ENCODE results near the gene PLCD1.

The PLCD1 gene

GRCh38 chr3:38003817-38004414, 25.5 kb downstream of the PLCD1 start:
- Mint-ChIP-seq H3K36me3 (peaks cover 25 to 56% of the 10 kb centered on the region in 2 donors), H3K27me3 (no peaks in the 10 kb centered on the region), H3K4me1 (peaks cover 25% of the 10 kb centered on the region in 2 donors), H3K9me3 (no peaks in the 10 kb centered on the region), H3K27ac (no peak overlapping the region), H3K4me3 (no peak overlapping the region)
- ATAC-seq (replicated peaks) (no peak), DNase-seq (no peak)

- Mint-ChIP-seq H3K4me3 (no peak overlapping the region), H3K27ac (no peak overlapping the region), H3K27me3 (no peaks in the 10 kb centered on the region), H3K36me3 (peaks cover 25 to 56% of the 10 kb centered on the region in 2 donors), H3K9me3 (no peaks in the 10 kb centered on the region), H3K4me1 (peaks cover 29 to 30% of the 10 kb centered on the region in 2 donors)
- ATAC-seq (replicated peaks) (peak; percentile 38 to 42), DNase-seq (peak; percentile 22)
Observed at GRCh38 chr3:38003371-38003816, 26.0 kb downstream of the PLCD1 start.

GRCh38 chr3:38002940-38003339, 26.5 kb downstream of the PLCD1 start:
- no peak overlapping the region for H3K4me3 Mint-ChIP-seq
- peaks cover 25 to 53% of the 10 kb centered on the region in 2 donors for H3K36me3 Mint-ChIP-seq
- no peak for ATAC-seq (replicated peaks)
- H3K27ac Mint-ChIP-seq, result peak overlapping the region; percentile 47
- H3K27me3 Mint-ChIP-seq, result no peaks in the 10 kb centered on the region
- no peak for DNase-seq
- H3K4me1 Mint-ChIP-seq, result peaks cover 33 to 35% of the 10 kb centered on the region in 2 donors
- H3K9me3 Mint-ChIP-seq, result no peaks in the 10 kb centered on the region

- Mint-ChIP-seq H3K9me3 (no peaks in the 10 kb centered on the region), H3K36me3 (peaks cover 23 to 48% of the 10 kb centered on the region in 2 donors), H3K4me1 (peaks cover 35 to 36% of the 10 kb centered on the region in 2 donors), H3K27ac (no peak overlapping the region), H3K27me3 (no peaks in the 10 kb centered on the region), H3K4me3 (no peak overlapping the region)
- no peak for DNase-seq
- ATAC-seq (replicated peaks), result no peak
Observed at GRCh38 chr3:38002291-38002876, 27.1 kb downstream of the PLCD1 start.

GRCh38 chr3:38001456-38002081, 27.9 kb downstream of the PLCD1 start:
- no peak for DNase-seq
- Mint-ChIP-seq H3K9me3 (peaks cover 0 to 2% of the 10 kb centered on the region in 2 donors), H3K4me1 (peaks cover 43 to 44% of the 10 kb centered on the region in 2 donors), H3K4me3 (no peak overlapping the region), H3K27me3 (no peaks in the 10 kb centered on the region), H3K27ac (no peak overlapping the region), H3K36me3 (peaks cover 30 to 55% of the 10 kb centered on the region in 2 donors)
- ATAC-seq (replicated peaks), result no peak

- ATAC-seq (replicated peaks), result no peak
- DNase-seq, result no peak
- Mint-ChIP-seq H3K27ac (no peak overlapping the region), H3K9me3 (peaks cover 0 to 3% of the 10 kb centered on the region in 2 donors), H3K4me1 (peaks cover 44 to 48% of the 10 kb centered on the region in 2 donors), H3K4me3 (no peak overlapping the region), H3K36me3 (peaks cover 33 to 60% of the 10 kb centered on the region in 2 donors), H3K27me3 (no peaks in the 10 kb centered on the region)
Observed at GRCh38 chr3:38000965-38001455, 28.4 kb downstream of the PLCD1 start.

GRCh38 chr3:38000242-38000916, 29.1 kb downstream of the PLCD1 start:
- Mint-ChIP-seq H3K27ac (no peak overlapping the region), H3K36me3 (peaks cover 36 to 63% of the 10 kb centered on the region in 2 donors), H3K4me3 (no peak overlapping the region), H3K9me3 (peaks cover 0 to 3% of the 10 kb centered on the region in 2 donors), H3K4me1 (peaks cover 48 to 54% of the 10 kb centered on the region in 2 donors), H3K27me3 (no peaks in the 10 kb centered on the region)
- ATAC-seq (replicated peaks) (no peak), DNase-seq (no peak)

- no peak for DNase-seq
- Mint-ChIP-seq H3K4me3 (peak overlapping the region in 1 of 2 donors; percentile 63), H3K9me3 (peaks cover 0 to 3% of the 10 kb centered on the region in 2 donors), H3K27me3 (no peaks in the 10 kb centered on the region), H3K36me3 (peaks cover 37 to 58% of the 10 kb centered on the region in 2 donors), H3K4me1 (peaks cover 49 to 59% of the 10 kb centered on the region in 2 donors), H3K27ac (no peak overlapping the region)
- no peak for ATAC-seq (replicated peaks)
Observed at GRCh38 chr3:37999836-38000235, 29.6 kb downstream of the PLCD1 start.

- Mint-ChIP-seq H3K36me3 (peaks cover 32 to 49% of the 10 kb centered on the region in 2 donors), H3K27me3 (no peaks in the 10 kb centered on the region), H3K4me3 (peak overlapping the region; percentile 82 to 83), H3K27ac (peak overlapping the region; percentile 96), H3K4me1 (peaks cover 47 to 59% of the 10 kb centered on the region in 2 donors), H3K9me3 (peaks cover 0 to 3% of the 10 kb centered on the region in 2 donors)
- DNase-seq, result no peak
- ATAC-seq (replicated peaks), result no peak
Observed at GRCh38 chr3:37997791-37998370, 31.6 kb downstream of the PLCD1 start.

- Mint-ChIP-seq H3K4me3 (no peak overlapping the region), H3K4me1 (peaks cover 45 to 57% of the 10 kb centered on the region in 2 donors), H3K27ac (no peak overlapping the region), H3K9me3 (peaks cover 0 to 3% of the 10 kb centered on the region in 2 donors), H3K27me3 (no peaks in the 10 kb centered on the region), H3K36me3 (peaks cover 28 to 45% of the 10 kb centered on the region in 2 donors)
- ATAC-seq (replicated peaks) (no peak), DNase-seq (no peak)
Observed at GRCh38 chr3:37997342-37997741, 32.1 kb downstream of the PLCD1 start.

GRCh38 chr3:37996785-37997301, 32.6 kb downstream of the PLCD1 start:
- Mint-ChIP-seq H3K4me3 (peak overlapping the region in 1 of 2 donors; percentile 27), H3K27ac (peak overlapping the region; percentile 68), H3K9me3 (peaks cover 0 to 3% of the 10 kb centered on the region in 2 donors), H3K27me3 (no peaks in the 10 kb centered on the region), H3K36me3 (peaks cover 26 to 41% of the 10 kb centered on the region in 2 donors), H3K4me1 (peaks cover 45 to 57% of the 10 kb centered on the region in 2 donors)
- DNase-seq (peak; percentile 70), ATAC-seq (replicated peaks) (peak; percentile 47 to 50)

GRCh38 chr3:37995652-37996641, 33.5 kb downstream of the PLCD1 start:
- H3K4me1 Mint-ChIP-seq, result peaks cover 45 to 57% of the 10 kb centered on the region in 2 donors
- peaks cover 22 to 38% of the 10 kb centered on the region in 2 donors for H3K36me3 Mint-ChIP-seq
- peaks cover 0 to 3% of the 10 kb centered on the region in 2 donors for H3K9me3 Mint-ChIP-seq
- ATAC-seq (replicated peaks) (no peak), DNase-seq (no peak)
- no peak overlapping the region for H3K4me3 Mint-ChIP-seq
- H3K27me3 Mint-ChIP-seq, result no peaks in the 10 kb centered on the region
- peak overlapping the region; percentile 76 for H3K27ac Mint-ChIP-seq

- ATAC-seq (replicated peaks) (peak; percentile 0 to 5), DNase-seq (no peak)
- Mint-ChIP-seq H3K9me3 (peaks cover 0 to 3% of the 10 kb centered on the region in 2 donors), H3K4me3 (peak overlapping the region; percentile 91 to 96), H3K27ac (peak overlapping the region; percentile 96), H3K27me3 (no peaks in the 10 kb centered on the region), H3K36me3 (peaks cover 17 to 26% of the 10 kb centered on the region in 2 donors), H3K4me1 (peaks cover 41 to 57% of the 10 kb centered on the region in 2 donors)
Observed at GRCh38 chr3:37994639-37994972, 34.8 kb downstream of the PLCD1 start.
